IPS-NIHi7 (cell line): ENCODE data around the gene TMEM200A.

Experiments
- DNase-seq: peaks from one replicate; pipeline ENCODE4 v3.0.0; 2012; ENCODE audit warnings: mixed read lengths; ENCODE audit errors: extremely low spot score

TMEM200A gene

GRCh38 chr6:130489514-130489913, 123.7 kb downstream of the TMEM200A start:
- no peak for DNase-seq
